ENCODE results near the gene SLC22A23. TPM values are rescaled to one million over a fixed set of nuclear protein-coding genes. Genes with fewer than 3 reads are reported as not detected.

The SLC22A23 gene
- total and polyA plus RNA-seq, 2 experiments from 2014 or later, result 6.1 to 38.3 TPM

DNA sequence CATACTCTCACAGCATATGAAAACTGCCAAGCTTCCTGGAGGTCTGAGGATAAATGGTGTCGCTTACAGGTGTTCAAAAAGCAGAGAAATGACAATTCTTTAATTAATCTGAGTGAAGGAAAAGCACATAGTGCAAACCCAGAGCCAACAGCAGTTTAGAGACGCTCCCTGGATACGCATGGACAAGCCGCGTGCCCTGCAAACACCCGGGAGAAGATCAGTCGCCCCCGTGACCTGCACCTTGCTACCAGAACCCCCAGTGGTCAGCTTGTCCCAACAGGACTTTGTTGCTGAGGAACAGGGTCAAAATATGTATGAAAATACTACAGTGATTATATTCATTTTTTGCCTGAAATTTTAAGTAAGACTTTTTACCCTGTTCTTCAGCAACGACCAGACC is 104.2 kb downstream of the SLC22A23 start:
- H3K27me3 ChIP-seq (ENCODE audit: insufficient read depth), result no peaks in the 10 kb centered on the region
- Mint-ChIP-seq H3K27ac (no peak overlapping the region), H3K9me3 (0 out of 3 replicates have a peak, but pooled peaks cover 3% of the 10 kb centered on the region), H3K27me3 (ENCODE audit: insufficient read depth, low read depth, poor library complexity) (peaks cover 23% of the 10 kb centered on the region), H3K4me1 (peaks cover 77% of the 10 kb centered on the region), H3K4me3 (no peak overlapping the region), H3K36me3 (ENCODE audit: low read depth) (peaks cover 17% of the 10 kb centered on the region)
- TF ChIP-seq JUNB (IDR thresholded peaks at IDR 0.05; ENCODE audit: unreplicated experiment), result peak; percentile 46
- no peak for TF ChIP-seq STAT1 (IDR thresholded peaks at IDR 0.05; ENCODE audit: unreplicated experiment)
- H3F3A ChIP-seq (replicated peaks; ENCODE audit: low read depth), result peaks cover 11% of the 10 kb centered on the region; the same call in 1 of the 2 replicates
- H4K20me1 ChIP-seq (replicated peaks; ENCODE audit: insufficient read depth), result peaks cover 4% of the 10 kb centered on the region; the same call in 1 of the 2 replicates
- no peaks in the 10 kb centered on the region for H3K9me2 ChIP-seq (ENCODE audit: insufficient read depth)
- no peak for ATAC-seq
- H3K79me2 ChIP-seq (replicated peaks; ENCODE audit: insufficient read depth), result peaks cover 24% of the 10 kb centered on the region
- DNase-seq (ENCODE audit: low spot score), result no peak
- H3K4me1 ChIP-seq (ENCODE audit: insufficient read depth), result peaks cover 45% of the 10 kb centered on the region
- no peak overlapping the region for H2AFZ ChIP-seq
- H3K27ac ChIP-seq (ENCODE audit: low read depth), result no peak overlapping the region
- no peak overlapping the region for H3K4me3 ChIP-seq
- H3K4me2 ChIP-seq, result no peak overlapping the region
- no peaks in the 10 kb centered on the region for H3K36me3 ChIP-seq (ENCODE audit: insufficient read depth)

- DNase-seq (ENCODE audit: low spot score) (no peak), ATAC-seq (no peak)
- peaks cover 24% of the 10 kb centered on the region for H3K79me2 ChIP-seq (replicated peaks; ENCODE audit: insufficient read depth)
- no peaks in the 10 kb centered on the region for H3K36me3 ChIP-seq (ENCODE audit: insufficient read depth)
- peaks cover 77% of the 10 kb centered on the region for H3K4me1 Mint-ChIP-seq
- H3K27me3 ChIP-seq (ENCODE audit: insufficient read depth), result no peaks in the 10 kb centered on the region
- H3K27ac ChIP-seq (ENCODE audit: low read depth), result no peak overlapping the region
- peak overlapping the region; percentile 9; the same call in 1 of the 2 replicates for H3K27ac Mint-ChIP-seq
- H3K4me1 ChIP-seq (ENCODE audit: insufficient read depth), result peaks cover 38% of the 10 kb centered on the region
- peaks cover 23% of the 10 kb centered on the region for H3K27me3 Mint-ChIP-seq (ENCODE audit: insufficient read depth, low read depth, poor library complexity)
- no peak overlapping the region for H3K4me2 ChIP-seq
- no peak overlapping the region for H3K4me3 ChIP-seq
- no peaks in the 10 kb centered on the region for H3K9me2 ChIP-seq (ENCODE audit: insufficient read depth)
- H3K36me3 Mint-ChIP-seq (ENCODE audit: low read depth), result peaks cover 17% of the 10 kb centered on the region
- no peak overlapping the region for H2AFZ ChIP-seq
- H3F3A ChIP-seq (replicated peaks; ENCODE audit: low read depth), result peaks cover 11% of the 10 kb centered on the region; the same call in 1 of the 2 replicates
- H3K9me3 Mint-ChIP-seq, result 0 out of 3 replicates have a peak, but pooled peaks cover 3% of the 10 kb centered on the region
- peaks cover 4% of the 10 kb centered on the region; the same call in 1 of the 2 replicates for H4K20me1 ChIP-seq (replicated peaks; ENCODE audit: insufficient read depth)
- no peak overlapping the region for H3K4me3 Mint-ChIP-seq
- no peak for TF ChIP-seq POLR2AphosphoS5 (IDR thresholded peaks at IDR 0.05; ENCODE audit: low read depth)
- no peak for TF ChIP-seq STAT1 (IDR thresholded peaks at IDR 0.05; ENCODE audit: unreplicated experiment)
- no peak for TF ChIP-seq NANOG (IDR thresholded peaks at IDR 0.05; ENCODE audit: borderline replicate concordance)
- TF ChIP-seq ZNF331 (CRISPR knock-in tag; IDR thresholded peaks at IDR 0.05; ENCODE audit: low read depth), result no peak
- TF ChIP-seq EZH2 (IDR thresholded peaks at IDR 0.05; ENCODE audit: low read depth, unreplicated experiment), result no peak
- TF ChIP-seq ZNF114 (CRISPR knock-in tag; IDR thresholded peaks at IDR 0.05), result no peak
- TF ChIP-seq, protein P1, sequence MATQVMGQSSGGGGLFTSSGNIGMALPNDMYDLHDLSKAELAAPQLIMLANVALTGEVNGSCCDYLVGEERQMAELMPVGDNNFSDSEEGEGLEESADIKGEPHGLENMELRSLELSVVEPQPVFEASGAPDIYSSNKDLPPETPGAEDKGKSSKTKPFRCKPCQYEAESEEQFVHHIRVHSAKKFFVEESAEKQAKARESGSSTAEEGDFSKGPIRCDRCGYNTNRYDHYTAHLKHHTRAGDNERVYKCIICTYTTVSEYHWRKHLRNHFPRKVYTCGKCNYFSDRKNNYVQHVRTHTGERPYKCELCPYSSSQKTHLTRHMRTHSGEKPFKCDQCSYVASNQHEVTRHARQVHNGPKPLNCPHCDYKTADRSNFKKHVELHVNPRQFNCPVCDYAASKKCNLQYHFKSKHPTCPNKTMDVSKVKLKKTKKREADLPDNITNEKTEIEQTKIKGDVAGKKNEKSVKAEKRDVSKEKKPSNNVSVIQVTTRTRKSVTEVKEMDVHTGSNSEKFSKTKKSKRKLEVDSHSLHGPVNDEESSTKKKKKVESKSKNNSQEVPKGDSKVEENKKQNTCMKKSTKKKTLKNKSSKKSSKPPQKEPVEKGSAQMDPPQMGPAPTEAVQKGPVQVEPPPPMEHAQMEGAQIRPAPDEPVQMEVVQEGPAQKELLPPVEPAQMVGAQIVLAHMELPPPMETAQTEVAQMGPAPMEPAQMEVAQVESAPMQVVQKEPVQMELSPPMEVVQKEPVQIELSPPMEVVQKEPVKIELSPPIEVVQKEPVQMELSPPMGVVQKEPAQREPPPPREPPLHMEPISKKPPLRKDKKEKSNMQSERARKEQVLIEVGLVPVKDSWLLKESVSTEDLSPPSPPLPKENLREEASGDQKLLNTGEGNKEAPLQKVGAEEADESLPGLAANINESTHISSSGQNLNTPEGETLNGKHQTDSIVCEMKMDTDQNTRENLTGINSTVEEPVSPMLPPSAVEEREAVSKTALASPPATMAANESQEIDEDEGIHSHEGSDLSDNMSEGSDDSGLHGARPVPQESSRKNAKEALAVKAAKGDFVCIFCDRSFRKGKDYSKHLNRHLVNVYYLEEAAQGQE (IDR thresholded peaks at IDR 0.05; ENCODE audit: unreplicated experiment), result no peak
- no peak for TF ChIP-seq ETS1 (IDR thresholded peaks at IDR 0.05)
- no peak for TF ChIP-seq JUNB (IDR thresholded peaks at IDR 0.05; ENCODE audit: unreplicated experiment)
- TF ChIP-seq, protein P2, sequence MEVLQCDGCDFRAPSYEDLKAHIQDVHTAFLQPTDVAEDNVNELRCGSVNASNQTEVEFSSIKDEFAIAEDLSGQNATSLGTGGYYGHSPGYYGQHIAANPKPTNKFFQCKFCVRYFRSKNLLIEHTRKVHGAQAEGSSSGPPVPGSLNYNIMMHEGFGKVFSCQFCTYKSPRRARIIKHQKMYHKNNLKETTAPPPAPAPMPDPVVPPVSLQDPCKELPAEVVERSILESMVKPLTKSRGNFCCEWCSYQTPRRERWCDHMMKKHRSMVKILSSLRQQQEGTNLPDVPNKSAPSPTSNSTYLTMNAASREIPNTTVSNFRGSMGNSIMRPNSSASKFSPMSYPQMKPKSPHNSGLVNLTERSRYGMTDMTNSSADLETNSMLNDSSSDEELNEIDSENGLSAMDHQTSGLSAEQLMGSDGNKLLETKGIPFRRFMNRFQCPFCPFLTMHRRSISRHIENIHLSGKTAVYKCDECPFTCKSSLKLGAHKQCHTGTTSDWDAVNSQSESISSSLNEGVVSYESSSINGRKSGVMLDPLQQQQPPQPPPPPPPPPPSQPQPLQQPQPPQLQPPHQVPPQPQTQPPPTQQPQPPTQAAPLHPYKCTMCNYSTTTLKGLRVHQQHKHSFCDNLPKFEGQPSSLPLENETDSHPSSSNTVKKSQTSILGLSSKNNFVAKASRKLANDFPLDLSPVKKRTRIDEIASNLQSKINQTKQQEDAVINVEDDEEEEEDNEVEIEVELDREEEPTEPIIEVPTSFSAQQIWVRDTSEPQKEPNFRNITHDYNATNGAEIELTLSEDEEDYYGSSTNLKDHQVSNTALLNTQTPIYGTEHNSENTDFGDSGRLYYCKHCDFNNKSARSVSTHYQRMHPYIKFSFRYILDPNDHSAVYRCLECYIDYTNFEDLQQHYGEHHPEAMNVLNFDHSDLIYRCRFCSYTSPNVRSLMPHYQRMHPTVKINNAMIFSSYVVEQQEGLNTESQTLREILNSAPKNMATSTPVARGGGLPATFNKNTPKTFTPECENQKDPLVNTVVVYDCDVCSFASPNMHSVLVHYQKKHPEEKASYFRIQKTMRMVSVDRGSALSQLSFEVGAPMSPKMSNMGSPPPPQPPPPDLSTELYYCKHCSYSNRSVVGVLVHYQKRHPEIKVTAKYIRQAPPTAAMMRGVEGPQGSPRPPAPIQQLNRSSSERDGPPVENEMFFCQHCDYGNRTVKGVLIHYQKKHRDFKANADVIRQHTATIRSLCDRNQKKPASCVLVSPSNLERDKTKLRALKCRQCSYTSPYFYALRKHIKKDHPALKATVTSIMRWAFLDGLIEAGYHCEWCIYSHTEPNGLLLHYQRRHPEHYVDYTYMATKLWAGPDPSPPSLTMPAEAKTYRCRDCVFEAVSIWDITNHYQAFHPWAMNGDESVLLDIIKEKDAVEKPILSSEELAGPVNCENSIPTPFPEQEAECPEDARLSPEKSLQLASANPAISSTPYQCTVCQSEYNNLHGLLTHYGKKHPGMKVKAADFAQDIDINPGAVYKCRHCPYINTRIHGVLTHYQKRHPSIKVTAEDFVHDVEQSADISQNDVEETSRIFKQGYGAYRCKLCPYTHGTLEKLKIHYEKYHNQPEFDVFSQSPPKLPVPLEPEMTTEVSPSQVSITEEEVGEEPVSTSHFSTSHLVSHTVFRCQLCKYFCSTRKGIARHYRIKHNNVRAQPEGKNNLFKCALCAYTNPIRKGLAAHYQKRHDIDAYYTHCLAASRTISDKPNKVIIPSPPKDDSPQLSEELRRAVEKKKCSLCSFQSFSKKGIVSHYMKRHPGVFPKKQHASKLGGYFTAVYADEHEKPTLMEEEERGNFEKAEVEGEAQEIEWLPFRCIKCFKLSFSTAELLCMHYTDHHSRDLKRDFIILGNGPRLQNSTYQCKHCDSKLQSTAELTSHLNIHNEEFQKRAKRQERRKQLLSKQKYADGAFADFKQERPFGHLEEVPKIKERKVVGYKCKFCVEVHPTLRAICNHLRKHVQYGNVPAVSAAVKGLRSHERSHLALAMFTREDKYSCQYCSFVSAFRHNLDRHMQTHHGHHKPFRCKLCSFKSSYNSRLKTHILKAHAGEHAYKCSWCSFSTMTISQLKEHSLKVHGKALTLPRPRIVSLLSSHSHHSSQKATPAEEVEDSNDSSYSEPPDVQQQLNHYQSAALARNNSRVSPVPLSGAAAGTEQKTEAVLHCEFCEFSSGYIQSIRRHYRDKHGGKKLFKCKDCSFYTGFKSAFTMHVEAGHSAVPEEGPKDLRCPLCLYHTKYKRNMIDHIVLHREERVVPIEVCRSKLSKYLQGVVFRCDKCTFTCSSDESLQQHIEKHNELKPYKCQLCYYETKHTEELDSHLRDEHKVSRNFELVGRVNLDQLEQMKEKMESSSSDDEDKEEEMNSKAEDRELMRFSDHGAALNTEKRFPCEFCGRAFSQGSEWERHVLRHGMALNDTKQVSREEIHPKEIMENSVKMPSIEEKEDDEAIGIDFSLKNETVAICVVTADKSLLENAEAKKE (CRISPR knock-in tag; IDR thresholded peaks at IDR 0.05), result no peak
Observed at GRCh38 chr6:3351829-3352524, 104.9 kb downstream of the SLC22A23 start.
